Stimulated activated CD4-positive, alpha-beta T cell treated with anti-CD3 and anti-CD28 coated beads, Interleukin-1b, Interleukin-23, amount 100 ng/mL, for 1 hour (primary cell): ENCODE data around the gene HPSE2.
"Not testable (repeated sequence)": the region's sequence is repeated elsewhere in the genome, so short reads cannot be mapped to it uniquely, and the experiment has no call there.

Experiments
- DNase-seq, 2 donors: peaks; one replicate each; pipeline ENCODE4 v3.0.0-alpha.2; 2020; ENCODE audit warnings: low read depth in 2 of 2

Gene HPSE2

DNA sequence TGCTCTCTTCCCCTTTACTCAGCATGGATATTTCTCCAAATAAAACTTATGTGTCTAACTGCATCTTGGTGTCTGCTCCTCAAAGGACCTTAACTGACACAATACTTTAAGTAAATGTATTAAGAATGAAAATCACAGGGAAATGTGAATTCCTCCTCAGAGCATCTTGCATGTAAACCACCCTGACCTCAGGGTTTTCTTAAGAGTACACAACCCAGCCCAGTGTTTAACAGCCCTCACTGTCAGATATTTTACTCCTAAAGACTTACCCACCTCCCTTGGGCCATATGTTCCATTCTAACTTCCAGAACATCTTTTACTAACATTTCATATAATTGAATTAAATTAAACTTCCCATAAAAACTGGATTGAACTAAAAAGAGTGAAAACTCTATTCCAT is 315.3 kb downstream of the HPSE2 start:
- no peak for DNase-seq

DNA sequence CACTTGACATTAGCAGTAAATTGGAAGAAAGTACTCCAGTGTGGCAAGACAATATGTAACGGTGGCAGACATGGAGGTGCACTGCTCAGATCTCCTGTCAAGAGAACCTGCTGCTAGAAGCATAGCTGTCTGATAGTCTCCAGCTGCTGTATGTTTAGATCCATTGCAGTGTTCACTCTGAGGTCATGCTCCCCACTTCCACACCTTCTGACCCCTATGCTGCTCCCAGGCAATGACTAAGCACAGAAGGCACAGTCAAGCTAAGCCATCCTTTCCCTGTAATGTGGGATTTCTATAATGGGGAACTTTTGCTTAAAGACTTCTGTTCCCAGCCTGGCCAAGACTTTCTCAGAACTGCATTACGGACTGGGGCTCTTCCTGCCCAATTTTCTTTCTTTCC is 315.8 kb downstream of the HPSE2 start:
- DNase-seq: no peak

DNA sequence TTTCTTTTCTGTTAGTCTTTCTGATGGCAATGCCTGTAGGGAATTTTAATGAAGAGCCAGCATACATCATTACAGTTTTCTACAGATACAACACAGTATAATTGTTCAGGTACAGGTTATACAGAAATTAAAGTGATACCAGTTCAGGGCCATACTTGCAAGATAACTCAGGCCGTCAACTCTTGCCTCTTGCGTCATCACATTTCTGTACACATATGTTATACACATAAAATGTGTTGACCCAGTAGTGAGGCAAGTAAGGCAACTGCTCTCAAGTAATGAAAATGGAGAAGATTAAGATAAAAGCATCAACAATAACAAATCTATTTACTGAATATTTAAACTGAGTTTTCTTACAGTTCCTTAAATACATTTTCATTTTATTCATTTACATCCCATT is 317.8 kb downstream of the HPSE2 start:
- DNase-seq: no peak

DNA sequence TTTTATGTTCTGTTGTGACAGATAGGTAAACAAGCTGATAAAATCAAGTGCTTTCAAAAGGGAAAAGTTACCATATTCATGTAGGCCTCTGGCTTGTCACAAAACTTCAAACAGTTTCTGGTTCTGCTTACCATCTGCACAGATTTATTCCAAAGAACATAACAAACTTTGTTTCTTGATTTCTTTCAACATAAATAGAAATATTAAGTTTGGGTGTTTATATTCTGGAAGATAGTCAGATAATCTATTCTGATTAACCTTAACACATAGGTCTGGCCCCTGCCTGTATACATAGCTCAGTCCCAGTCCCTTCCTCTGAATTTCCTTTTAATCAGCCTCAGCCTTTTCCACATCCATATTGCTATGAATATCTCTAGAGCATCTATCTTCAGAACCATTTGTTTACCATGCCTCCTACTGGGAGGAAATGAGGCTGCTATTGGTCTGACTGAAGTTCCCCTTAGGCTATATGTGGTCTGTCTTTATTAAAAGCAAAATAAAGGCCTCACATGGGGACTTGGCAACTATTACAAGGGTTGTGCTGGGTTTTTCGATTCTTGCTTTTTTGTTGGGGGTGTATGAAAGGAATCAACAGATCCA is 319.0 kb downstream of the HPSE2 start:
- DNase-seq: no peak

DNA sequence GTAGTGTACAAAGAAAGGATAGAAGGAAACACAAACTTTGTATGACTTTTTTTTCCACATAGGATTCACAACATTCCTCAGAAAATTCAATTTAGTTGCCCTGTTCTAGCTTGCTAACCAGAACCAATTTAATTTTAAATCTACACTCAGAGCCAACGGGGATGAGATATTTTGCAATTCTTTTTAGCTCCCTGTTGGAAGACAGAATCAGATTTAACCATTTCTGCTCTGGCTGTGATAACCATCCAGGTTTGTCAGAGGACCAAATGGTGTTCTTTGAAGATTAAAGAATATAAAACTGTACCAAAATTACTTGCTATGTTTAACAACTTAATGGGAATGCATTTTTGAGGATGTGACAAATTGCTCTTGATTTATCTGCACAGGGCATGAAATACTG is 319.7 kb downstream of the HPSE2 start:
- no peak for DNase-seq

DNA sequence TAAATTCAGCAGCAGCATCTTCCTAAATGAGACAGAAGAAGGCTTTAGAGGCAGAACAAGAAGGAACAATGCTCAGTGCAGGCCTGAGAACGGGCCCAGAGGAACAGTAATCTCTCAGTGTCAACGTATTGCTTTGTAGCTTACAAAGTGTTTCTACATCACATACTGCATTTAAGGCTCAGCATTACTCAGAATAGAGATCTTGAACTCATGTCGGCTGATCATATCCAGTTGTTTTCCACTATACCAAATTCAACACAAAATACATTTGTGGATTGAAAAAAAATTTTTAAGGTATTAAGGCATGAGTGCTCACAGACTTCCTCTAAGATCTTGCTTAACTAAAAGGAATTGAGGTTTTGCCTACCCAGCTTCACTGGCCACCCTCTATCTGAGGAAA is 325.1 kb downstream of the HPSE2 start:
- no peak for DNase-seq

DNA sequence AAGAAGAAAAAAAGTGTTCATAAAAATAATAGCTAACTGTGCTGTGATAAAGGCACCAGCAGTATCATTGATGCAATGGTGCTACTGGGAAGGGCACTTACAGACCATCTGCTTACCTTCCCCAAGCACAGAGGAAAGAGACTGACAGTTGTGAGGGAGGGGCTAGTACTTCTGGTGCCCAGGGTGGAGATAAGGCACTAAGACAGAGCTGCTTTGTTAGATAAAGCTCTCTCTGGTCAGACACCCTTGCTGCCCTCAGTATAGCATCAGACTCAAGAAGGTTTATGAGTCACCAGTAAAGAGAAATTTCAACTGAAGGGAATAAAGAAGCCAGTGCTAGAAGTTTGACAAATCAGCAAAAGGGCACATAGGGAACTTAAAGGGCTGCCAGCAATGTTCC is 325.6 kb downstream of the HPSE2 start:
- DNase-seq: no peak

DNA sequence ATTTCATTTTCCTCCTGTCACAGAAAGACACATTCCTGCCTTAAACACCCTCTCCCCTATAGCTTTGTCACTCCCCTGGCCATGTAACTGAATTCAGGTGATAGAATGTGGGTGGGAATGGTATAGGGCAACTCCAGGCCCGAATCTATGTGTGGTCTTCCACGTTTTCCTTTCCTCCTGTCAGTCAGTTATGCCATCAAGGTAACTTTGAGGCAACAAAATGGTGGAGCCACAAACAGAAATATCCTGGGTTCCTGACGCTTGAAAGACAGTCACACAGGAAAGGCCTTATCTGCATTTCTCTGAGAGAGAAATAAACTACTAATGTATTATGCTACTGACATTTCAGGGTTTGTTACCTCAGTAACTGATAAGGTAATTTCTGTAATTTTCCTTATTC is 326.8 kb downstream of the HPSE2 start:
- DNase-seq: no peak

DNA sequence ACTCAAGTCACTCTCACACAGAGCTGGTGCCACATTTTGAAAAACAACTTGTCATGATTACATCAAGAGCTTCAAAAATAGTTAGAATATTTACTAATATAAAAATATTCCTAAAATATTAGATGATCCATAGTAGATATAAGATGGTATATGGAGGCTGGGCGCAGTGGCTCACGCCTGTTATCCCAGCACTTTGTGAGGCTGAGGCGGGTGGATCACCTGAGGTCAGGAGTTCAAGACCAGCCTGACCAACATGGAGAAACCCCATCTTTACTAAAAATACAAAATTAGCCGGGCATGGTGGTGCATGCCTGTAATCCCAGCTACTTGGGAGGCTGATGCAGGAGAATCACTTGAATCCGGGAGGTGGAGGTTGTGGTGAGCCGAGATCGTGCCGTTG is 327.4 kb downstream of the HPSE2 start:
- not testable (repeated sequence) for DNase-seq

DNA sequence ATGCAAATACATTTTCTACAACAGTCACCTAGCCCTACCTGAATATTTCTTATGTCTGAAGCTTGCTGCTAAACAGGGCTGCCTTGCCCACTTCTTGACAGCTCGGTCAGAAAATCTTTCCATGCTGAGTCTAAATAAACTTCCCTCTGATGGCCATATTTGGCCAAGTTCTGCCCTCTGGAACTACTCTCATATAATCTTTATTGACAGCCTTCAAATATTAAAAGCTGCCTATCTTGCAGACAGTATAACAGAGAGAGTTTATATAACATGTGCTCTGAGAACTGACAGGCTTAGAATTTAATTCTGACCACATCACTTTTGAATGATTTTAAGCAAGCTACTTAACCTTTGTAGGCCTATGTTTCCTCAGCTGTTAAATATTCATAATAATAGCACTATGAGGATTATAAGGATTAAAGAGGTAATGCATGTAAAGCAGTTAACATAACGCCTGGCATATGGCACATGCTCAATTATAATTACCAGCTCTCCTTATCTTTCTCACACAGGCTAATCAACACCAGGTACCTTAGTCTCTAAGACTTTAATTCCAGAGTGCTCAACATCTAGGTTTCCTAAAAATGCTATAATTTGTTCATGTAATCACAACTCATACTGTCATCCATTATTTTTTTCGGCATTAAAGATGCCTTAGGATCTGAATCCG is 334.1 kb downstream of the HPSE2 start:
- DNase-seq: no peak

DNA sequence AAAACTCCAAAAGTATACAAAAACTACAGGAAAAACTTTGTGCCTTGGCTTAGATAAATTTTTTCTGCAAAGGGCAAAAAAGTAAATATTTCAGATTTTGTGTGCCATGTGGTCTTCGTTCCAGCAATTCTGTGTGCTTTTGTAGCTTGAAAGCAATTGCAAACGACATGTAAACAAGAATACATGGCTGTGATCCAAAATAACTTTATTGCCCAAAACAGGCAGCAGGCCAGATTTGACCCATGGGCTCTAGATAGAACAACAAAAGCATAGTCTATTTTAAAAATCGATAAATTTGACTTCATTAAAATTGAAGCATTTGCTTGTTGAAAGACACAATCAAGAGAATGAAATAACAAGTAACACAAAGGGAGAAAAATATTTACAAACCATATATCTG is 336.6 kb downstream of the HPSE2 start:
- no peak for DNase-seq

DNA sequence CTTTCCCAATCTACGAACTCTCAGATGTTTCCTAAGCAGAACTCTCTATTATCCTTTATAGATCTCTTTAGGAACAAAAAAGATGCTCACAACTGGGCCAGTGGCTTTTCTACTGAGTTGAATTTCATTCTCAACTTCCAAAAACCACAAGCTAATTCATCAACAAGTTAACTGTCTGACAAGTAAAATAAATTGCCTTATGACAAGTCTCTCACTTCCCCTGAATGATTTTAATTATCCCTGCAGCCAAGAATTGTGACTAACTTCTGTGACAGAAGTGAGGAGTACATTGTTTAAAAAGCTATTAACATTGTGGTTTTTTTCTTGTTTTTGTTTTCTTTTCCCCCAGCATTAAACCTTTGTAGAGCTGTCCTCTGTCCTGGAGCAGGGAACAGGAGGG is 343.1 kb downstream of the HPSE2 start:
- no peak for DNase-seq

DNA sequence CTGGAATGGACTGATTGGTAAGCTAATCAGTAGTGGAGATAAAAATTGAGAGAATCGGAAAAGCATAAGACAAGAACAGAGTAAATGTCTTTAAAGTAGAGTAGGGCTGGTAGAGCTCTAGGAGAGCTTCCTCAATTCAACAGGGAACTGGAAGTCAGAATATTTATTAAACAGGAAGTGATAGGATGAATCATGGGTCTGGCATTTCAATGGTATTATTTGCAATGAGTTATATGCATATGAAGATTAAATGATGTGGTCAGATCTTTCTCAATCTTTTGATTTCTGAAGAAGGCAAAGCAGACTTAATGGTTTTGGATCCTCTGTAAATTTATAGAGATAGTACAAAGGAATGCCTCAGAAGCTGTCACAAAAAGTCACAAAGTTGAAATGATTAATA is 349.0 kb downstream of the HPSE2 start:
- no peak for DNase-seq

DNA sequence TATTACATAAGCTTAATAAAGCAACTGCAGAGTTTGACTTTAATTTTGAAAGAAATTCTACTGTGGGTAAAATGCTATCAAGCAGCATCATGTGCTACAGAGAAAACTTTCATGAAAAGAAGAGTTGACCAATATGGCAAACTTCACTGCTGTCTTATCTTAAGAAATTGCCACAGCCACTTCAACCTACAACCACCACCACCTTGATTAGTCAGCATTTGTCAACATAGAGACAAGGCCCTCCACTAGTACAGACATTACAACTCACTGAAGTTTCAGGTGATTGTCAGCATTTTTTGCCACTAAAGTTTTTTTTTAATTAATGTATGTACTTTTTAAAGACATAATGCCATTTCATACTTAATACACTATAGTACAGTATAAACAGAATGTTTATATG is 350.3 kb downstream of the HPSE2 start:
- DNase-seq: no peak

DNA sequence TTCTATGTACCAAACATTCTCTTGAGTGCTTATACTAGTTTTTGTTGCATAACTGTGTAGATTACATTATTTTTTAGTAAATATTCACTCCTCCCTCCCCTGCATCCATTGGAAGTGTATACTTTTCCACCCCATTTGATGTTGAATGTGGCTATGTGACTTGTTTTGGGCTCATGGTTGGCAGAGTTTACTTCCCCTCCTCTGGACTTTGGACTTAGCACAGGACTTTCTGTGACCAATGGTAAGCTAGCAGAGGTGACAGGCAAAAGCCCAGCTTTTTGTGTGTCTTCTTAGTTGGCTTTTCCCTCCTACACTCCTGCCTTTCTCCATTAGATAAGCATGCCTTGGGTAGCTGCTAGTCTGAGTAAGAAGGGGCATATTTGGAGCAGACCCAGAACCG is 353.9 kb downstream of the HPSE2 start:
- DNase-seq: no peak

DNA sequence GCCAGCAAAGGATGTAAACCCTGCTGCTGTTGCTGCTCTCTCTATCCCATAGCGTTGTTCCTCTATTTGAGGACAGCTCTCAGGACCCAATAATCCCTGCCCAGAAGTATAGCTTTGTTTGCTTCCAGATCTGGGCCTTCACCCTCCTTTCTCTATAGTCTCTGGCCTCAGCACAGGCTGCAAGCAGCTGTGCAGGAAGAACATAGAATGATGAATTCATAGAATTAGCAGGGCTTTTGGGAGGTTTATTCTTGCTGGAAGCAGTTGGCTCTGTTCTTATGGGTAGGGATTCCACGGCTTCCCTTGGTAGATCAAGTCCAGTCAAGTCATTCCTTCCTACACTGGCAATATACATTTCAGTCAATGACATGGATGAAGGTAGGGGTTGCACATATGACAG is 354.7 kb downstream of the HPSE2 start:
- no peak for DNase-seq

DNA sequence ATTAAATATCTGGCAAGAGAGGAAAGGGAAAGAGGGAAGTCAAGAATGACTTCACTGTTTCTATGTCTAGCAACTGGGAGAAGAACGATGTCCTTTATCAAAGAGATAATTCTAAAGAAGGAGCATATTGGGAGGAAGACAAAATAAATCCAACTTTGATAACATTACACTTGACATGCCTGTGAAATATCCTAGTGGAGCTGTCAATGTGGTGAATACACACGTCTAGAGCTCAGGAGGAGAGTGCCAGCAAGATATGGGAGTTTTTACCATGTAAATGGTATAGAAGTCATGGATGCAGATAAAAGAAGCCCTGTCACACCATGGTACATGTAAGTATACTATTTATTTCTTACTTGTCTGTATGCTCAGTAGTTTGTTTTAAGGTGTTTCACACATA is 356.7 kb downstream of the HPSE2 start:
- DNase-seq: no peak

DNA sequence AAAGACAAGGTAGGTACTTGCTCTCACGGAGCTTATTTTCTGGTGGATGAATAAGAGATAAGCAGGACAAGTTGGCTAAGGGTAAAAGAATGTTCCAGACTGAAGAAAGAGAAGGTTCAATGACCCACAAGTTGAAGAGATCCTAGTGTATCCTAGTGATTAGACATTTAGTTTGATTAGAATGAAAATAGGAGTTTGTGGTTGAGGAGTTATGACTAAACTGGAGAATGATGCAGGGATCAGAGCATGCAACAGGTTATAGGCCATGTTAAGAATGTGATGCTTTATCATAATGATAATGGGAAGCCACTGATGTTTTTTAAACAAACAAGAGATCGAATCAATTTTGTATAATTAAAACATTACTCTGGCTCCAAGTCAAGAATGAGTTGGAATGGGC is 357.2 kb downstream of the HPSE2 start:
- no peak for DNase-seq

DNA sequence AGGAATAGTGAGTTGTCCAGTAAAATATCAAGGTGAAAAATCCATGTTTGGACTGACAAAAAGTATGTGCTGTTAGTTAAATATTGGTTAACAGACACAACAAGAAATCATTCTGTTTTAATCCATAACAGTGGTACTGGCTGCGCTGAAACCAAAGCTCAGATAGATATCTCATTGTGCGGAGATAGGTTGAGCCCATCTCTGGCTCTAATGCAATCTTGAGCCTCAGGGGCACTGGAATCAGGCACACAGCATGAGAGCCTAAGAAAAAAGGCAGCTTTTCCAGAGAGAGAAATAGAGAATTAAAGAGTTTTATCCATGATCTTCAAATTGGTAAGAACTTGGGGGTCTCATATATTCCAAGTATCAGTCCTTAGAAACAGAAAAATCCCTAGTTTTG is 373.7 kb downstream of the HPSE2 start:
- no peak for DNase-seq

DNA sequence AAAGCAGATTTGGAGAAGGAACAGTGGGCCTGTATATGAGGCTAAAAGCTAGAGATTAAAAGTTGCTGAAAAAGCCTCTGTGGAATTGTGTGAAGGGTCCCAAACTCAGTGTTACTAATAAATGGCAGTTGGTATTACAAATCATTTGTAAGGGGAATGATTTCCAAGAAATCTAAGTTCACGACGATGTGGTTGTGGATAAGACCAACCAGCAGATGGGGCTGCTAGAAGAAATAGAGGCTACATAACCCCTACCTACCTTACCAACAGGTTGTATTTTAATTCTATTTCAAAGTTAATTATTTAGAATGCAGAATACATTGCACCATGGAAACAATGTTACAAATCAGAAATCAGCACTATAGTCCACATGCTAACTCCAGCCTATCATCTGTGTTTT is 377.1 kb downstream of the HPSE2 start:
- no peak for DNase-seq

DNA sequence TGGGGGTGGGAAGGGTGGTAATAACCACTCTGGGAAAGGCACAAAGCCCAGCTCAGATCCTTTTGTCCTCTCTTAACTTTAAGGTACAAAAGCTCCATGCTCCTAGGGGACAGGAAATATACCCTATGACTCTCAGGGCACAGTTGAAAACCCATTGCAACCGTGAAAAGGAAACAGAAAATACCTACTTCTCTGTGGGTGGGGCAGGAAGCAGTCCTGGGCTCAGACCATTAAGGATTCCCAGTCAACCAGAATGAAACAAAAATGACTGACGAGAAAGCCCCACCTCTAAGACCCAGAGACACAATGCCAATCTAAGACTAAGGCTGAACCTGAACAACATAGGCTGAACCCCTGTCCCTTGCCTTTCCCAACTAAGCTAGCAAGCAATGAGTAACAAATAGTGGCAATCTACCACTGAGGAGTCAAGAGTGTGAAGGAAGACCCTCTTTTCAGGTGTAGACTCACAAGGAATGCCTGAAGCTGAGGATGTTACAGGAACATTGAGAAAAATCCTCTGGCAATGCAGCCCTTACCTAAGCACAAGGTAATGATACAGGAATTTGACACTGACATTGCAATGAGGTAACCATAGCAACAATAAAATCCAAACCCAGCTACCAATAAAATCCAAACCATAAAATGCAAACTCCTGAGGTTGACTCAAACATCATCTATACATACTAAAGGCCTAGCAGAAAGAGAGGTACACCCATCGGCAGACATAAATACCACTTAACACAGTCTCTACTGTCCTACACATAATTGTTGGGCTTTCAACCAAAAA is 380.1 kb downstream of the HPSE2 start:
- no peak for DNase-seq

DNA sequence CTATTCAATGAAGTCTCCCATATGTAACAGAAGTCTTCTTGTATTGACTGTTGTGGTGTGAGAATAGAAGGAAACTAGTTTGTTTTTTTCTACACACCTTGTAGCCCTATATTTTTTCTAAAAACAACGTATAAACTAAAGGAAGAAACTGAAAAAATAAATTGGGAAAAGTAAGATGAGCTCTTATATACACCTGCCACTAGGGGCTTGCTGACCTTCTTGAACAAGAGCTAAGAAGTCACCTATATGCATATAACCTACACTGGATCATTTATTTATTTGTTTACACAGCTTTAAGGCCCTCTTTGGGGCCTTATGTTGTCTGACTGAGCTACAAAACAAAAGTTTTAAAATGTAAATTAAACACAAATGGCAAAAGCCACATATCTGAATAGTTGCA is 383.0 kb downstream of the HPSE2 start:
- DNase-seq: no peak

DNA sequence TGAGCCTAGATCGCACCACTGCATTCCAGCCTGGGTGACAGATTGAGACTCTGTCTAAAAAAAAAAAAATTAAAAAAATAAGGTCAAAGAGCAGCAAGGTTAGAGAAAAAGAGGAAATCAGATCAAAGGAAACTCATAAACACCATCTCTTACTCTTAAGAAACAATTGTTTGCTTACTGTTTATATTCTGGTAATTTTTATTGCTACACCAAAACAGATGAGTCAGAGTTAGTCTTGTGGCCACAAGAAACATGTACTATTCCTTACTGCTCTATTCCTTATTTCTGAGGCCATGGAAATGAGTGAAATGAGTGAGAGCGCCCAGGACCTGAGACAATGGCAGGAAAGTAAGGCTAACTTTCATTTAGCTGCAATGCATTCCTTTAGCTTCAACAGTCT is 387.3 kb downstream of the HPSE2 start:
- no peak for DNase-seq
